Sigmoid colon (tissue), 7 donors: Measurements from ENCODE around the gene FSTL5. TPM values are rescaled to one million over a fixed set of nuclear protein-coding genes. Genes with fewer than 3 reads are reported as not detected.

ENCODE experiments used
- DNase-seq: peaks from one replicate; pipeline ENCODE4 v3.0.0-alpha.2; 2019
- H3K27ac ChIP-seq, 4 donors: fragments of 200-600 bp; sonication (generic); one replicate each; pipeline ENCODE4 v1.5.1; 2016 to 2019; ENCODE audit warnings: mild to moderate bottlenecking in 1 of 4
- H3K27me3 ChIP-seq, 3 donors: fragments of 200-600 bp; sonication (generic); one replicate each; pipeline ENCODE4 v1.5.1; 2019; ENCODE audit warnings: mild to moderate bottlenecking in 1 of 3
- H3K36me3 ChIP-seq, 4 donors: fragments of 200-600 bp; sonication (generic); one replicate each; pipeline ENCODE4 v1.5.1; 2016 to 2019
- H3K4me1 ChIP-seq, 4 donors: fragments of 200-600 bp; sonication (generic); one replicate each; pipeline ENCODE4 v1.5.1; 2017 to 2019
- H3K4me3 ChIP-seq, 4 donors: fragments of 200-600 bp; sonication (generic); one replicate each; pipeline ENCODE4 v1.5.1; 2017 to 2019; ENCODE audit warnings: mild to moderate bottlenecking in 2 of 4, moderate library complexity in 1 of 4
- H3K9me3 ChIP-seq, 4 donors: fragments of 200-600 bp in 3 of 4; sonication (generic) in 3 of 4; one replicate each; pipeline versions ENCODE4 v1.5.1 to v1.6.1; 2013 to 2019
- CTCF ChIP-seq, 4 experiments: fragments of 450-650 bp in 3 of 4; fragments of 200-600 bp in 1 of 4; IDR thresholded peaks; one replicate each; pipeline ENCODE4 v1.5.1; 2016 to 2019; ENCODE audit warnings: antibody characterized with exemption in 4 of 4, mild to moderate bottlenecking in 3 of 4, moderate library complexity in 2 of 4
- EP300 ChIP-seq, 4 donors: sonication (generic); formaldehyde crosslinking; IDR thresholded peaks; one replicate each; pipeline ENCODE4 v1.6.1; 2017; ENCODE audit warnings: antibody characterized with exemption in 4 of 4
- POLR2A ChIP-seq, 2 donors: fragments of 450-650 bp; IDR thresholded peaks; one replicate each; pipeline ENCODE4 v1.6.1; 2016; ENCODE audit warnings: antibody characterized with exemption in 2 of 2, mild to moderate bottlenecking in 2 of 2, moderate library complexity in 2 of 2
- POLR2AphosphoS5 ChIP-seq, 4 donors: sonication (generic); formaldehyde crosslinking; IDR thresholded peaks; one replicate each; pipeline ENCODE4 v1.6.1; 2017; ENCODE audit warnings: antibody characterized with exemption in 4 of 4
- WGBS, 2 donors: extraction: QIAGEN DNeasy Blood & Tissue Kit; methylation state at CpG; one replicate each; pipeline ENCODE4 v1.1.7; 2013; 5-methylcytosine and 5-hydroxymethylcytosine counted together
- intact Hi-C: fragments of 100-400 bp; cut with DNase I; formaldehyde crosslinking; loops from one replicate; pipeline ENCODE4 v1.15.1; 2023
- polyA plus RNA-seq, 3 donors: library from polyadenylated mRNA; stranded (reverse); fragments of 200-250 nt; gene quantifications; one replicate each; pipeline ENCODE4 v1.2.3, GENCODE V29; 2013
- total RNA-seq, 4 donors: library from RNA; depleted of rRNA; stranded (reverse); fragments of >200 nt; gene quantifications; one replicate each; pipeline ENCODE4 v1.1.0, GENCODE V29; 2016
- donor health status: healthy with polysubstance abuse.
- donor health status: Bipolar disorder and iron deficiency.
- donor health status: healthy.

The FSTL5 gene
- total and polyA plus RNA-seq, 7 donors: 0.42 to 1.8 (median 0.82) TPM; not detected in 2

- TF ChIP-seq POLR2AphosphoS5 (IDR thresholded peaks at IDR 0.05) (no peak), EP300 (IDR thresholded peaks at IDR 0.05) (no peak), CTCF (IDR thresholded peaks at IDR 0.05) (no peak), POLR2A (IDR thresholded peaks at IDR 0.05) (no peak)
- Histone ChIP-seq H3K27ac (no peak overlapping the region), H3K36me3 (no peaks in the 10 kb centered on the region), H3K9me3 (no peaks in the 10 kb centered on the region), H3K4me3 (no peak overlapping the region), H3K27me3 (no peaks in the 10 kb centered on the region), H3K4me1 (no peaks in the 10 kb centered on the region)
- WGBS, 2 donors: 45 to 47% methylated on average over 2 of the region's 2 CpGs
- no peak for DNase-seq
- intact Hi-C loops: no loop called here
Observed at GRCh38 chr4:162017863-162018262, 145.9 kb downstream of the FSTL5 start.

- H3K27ac ChIP-seq: no peak overlapping the region
- no peaks in the 10 kb centered on the region for H3K36me3 ChIP-seq
- DNase-seq: no peak
- H3K9me3 ChIP-seq: no peaks in the 10 kb centered on the region
- H3K27me3 ChIP-seq: no peaks in the 10 kb centered on the region
- H3K4me1 ChIP-seq: no peaks in the 10 kb centered on the region
- 89 to 91% methylated on average over 2 of the region's 2 CpGs for WGBS, 2 donors
- intact Hi-C loops: no loop called here
- TF ChIP-seq POLR2AphosphoS5 (IDR thresholded peaks at IDR 0.05): no peak
- H3K4me3 ChIP-seq: no peak overlapping the region
Observed at GRCh38 chr4:162016991-162017390, 146.8 kb downstream of the FSTL5 start.

- TF ChIP-seq CTCF (IDR thresholded peaks at IDR 0.05) (no peak), POLR2AphosphoS5 (IDR thresholded peaks at IDR 0.05) (no peak), EP300 (IDR thresholded peaks at IDR 0.05) (no peak), POLR2A (IDR thresholded peaks at IDR 0.05) (no peak)
- no peak for DNase-seq
- intact Hi-C loops: no loop called here
- H3K27ac ChIP-seq: no peak overlapping the region
- H3K36me3 ChIP-seq: no peaks in the 10 kb centered on the region
- H3K4me1 ChIP-seq: no peaks in the 10 kb centered on the region
- H3K9me3 ChIP-seq: no peaks in the 10 kb centered on the region
- no peaks in the 10 kb centered on the region for H3K27me3 ChIP-seq
- 0 to 2% methylated on average over 1 of the region's 1 CpG for WGBS, 2 donors
- no peak overlapping the region for H3K4me3 ChIP-seq
Observed at GRCh38 chr4:162016219-162016618, 147.6 kb downstream of the FSTL5 start.

GRCh38 chr4:162015090-162015489 lies 148.7 kb downstream of the FSTL5 start:
- no peaks in the 10 kb centered on the region for H3K4me1 ChIP-seq
- no peak for DNase-seq
- intact Hi-C loops: no loop called here
- H3K27ac ChIP-seq: no peak overlapping the region
- 65 to 72% methylated on average over 3 of the region's 3 CpGs for WGBS, 2 donors
- no peaks in the 10 kb centered on the region for H3K36me3 ChIP-seq
- TF ChIP-seq POLR2AphosphoS5 (IDR thresholded peaks at IDR 0.05): no peak
- no peak for TF ChIP-seq CTCF (IDR thresholded peaks at IDR 0.05)
- TF ChIP-seq POLR2A (IDR thresholded peaks at IDR 0.05): no peak
- TF ChIP-seq EP300 (IDR thresholded peaks at IDR 0.05): no peak
- no peak overlapping the region for H3K4me3 ChIP-seq
- no peaks in the 10 kb centered on the region for H3K27me3 ChIP-seq
- no peaks in the 10 kb centered on the region for H3K9me3 ChIP-seq

GRCh38 chr4:162011089-162011488 lies 152.7 kb downstream of the FSTL5 start:
- 67 to 75% methylated on average over 2 of the region's 2 CpGs for WGBS, 2 donors
- H3K27ac ChIP-seq: no peak overlapping the region
- no peak for DNase-seq
- H3K4me3 ChIP-seq: no peak overlapping the region
- no peaks in the 10 kb centered on the region for H3K27me3 ChIP-seq
- no peaks in the 10 kb centered on the region for H3K36me3 ChIP-seq
- intact Hi-C loops: no loop called here
- TF ChIP-seq CTCF (IDR thresholded peaks at IDR 0.05) (no peak), EP300 (IDR thresholded peaks at IDR 0.05) (no peak), POLR2A (IDR thresholded peaks at IDR 0.05) (no peak), POLR2AphosphoS5 (IDR thresholded peaks at IDR 0.05) (no peak)
- no peaks in the 10 kb centered on the region for H3K4me1 ChIP-seq
- no peaks in the 10 kb centered on the region for H3K9me3 ChIP-seq
